Measurements from ENCODE around the gene UROS.

GRCh38 chr10:125762692-125763648, 60.1 kb downstream of the UROS start:
- TF ChIP-seq POLR2A (IDR thresholded peaks at IDR 0.05), result no peak
- no peak for TF ChIP-seq CTCF (IDR thresholded peaks at IDR 0.05 in 8 of 11, conservative IDR thresholded peaks at IDR 0.05 in 3 of 11)

All from spleen (tissue), 7 donors.